SU-DHL-6 (cell line): ENCODE measurements around the gene SIGLEC6.
A peak's percentile ranks its signal among the peaks of the same experiment; 100 is the strongest.

Experiments used
- H2AFZ ChIP-seq: fragments of 200-600 bp; sonication (generic); 2 replicates; pipeline ENCODE4 v1.6.1; 2014; ENCODE audit warnings: low read depth, mild to moderate bottlenecking, moderate library complexity, mixed read lengths, antibody characterized with exemption, low read length; ENCODE audit not compliant: severe bottlenecking
- H3F3A ChIP-seq: fragments of 200-600 bp; shearing (Covaris generic); 2 replicates; pipeline ENCODE4 v1.6.0; 2016; ENCODE audit warnings: antibody characterized with exemption, mild to moderate bottlenecking; ENCODE audit not compliant: insufficient read depth
- H3K27ac ChIP-seq: fragments of 200-600 bp; sonication (generic); 2 replicates; pipeline ENCODE4 v1.5.1; 2016; ENCODE audit warnings: low read depth, mild to moderate bottlenecking, low read length, moderate library complexity, mixed read lengths
- H3K27me3 ChIP-seq: fragments of 200-600 bp; sonication (generic), shearing (Covaris generic); 2 replicates; pipeline ENCODE4 v1.6.0; 2014; ENCODE audit warnings: mild to moderate bottlenecking, low read length
- H3K36me3 ChIP-seq: fragments of 200-600 bp; sonication (generic); 2 replicates; pipeline ENCODE4 v1.6.1; 2014; ENCODE audit warnings: mild to moderate bottlenecking, low read length, mixed read lengths
- H3K4me2 ChIP-seq: fragments of 300-600, 200-600 bp; shearing (Covaris generic), sonication (generic); 2 replicates; pipeline ENCODE4 v1.6.0; 2014; ENCODE audit warnings: low read length, low read depth, mild to moderate bottlenecking; ENCODE audit not compliant: poor library complexity, severe bottlenecking
- H3K4me3 ChIP-seq: fragments of 200-600 bp; sonication (generic); 2 replicates; pipeline ENCODE4 v1.5.1; 2014; ENCODE audit warnings: antibody characterized with exemption, low read length, mild to moderate bottlenecking, mixed read lengths; ENCODE audit not compliant: insufficient read depth, poor library complexity, severe bottlenecking
- H3K79me2 ChIP-seq: fragments of 200-600 bp; sonication (generic); 2 replicates; pipeline ENCODE4 v1.6.1; 2014; ENCODE audit warnings: mild to moderate bottlenecking, low read length, moderate library complexity; ENCODE audit not compliant: insufficient read depth
- H3K9ac ChIP-seq: fragments of 200-600 bp; sonication (generic); 2 replicates; pipeline ENCODE4 v1.7.0; 2014; ENCODE audit warnings: mild to moderate bottlenecking, low read length
- H3K9me2 ChIP-seq: fragments of 200-600 bp; sonication (generic); replicated peaks from 2 replicates; pipeline ENCODE4 v1.6.1; 2014; ENCODE audit warnings: low read length; ENCODE audit not compliant: insufficient read depth
- H3K9me3 ChIP-seq: fragments of 200-600 bp; sonication (generic); 2 replicates; pipeline ENCODE4 v1.6.1; 2014; ENCODE audit warnings: low read length, mixed read lengths; ENCODE audit not compliant: insufficient read depth
- H4K20me1 ChIP-seq: fragments of 200-600 bp; sonication (generic); 2 replicates; pipeline ENCODE4 v1.6.1; 2014; ENCODE audit warnings: low read depth, mild to moderate bottlenecking, antibody characterized with exemption, low read length, moderate library complexity, mixed read lengths
- CTCF ChIP-seq: fragments of 200-600 bp; sonication (generic); IDR thresholded peaks from one replicate; pipeline ENCODE4 v1.5.1; 2017; ENCODE audit warnings: antibody characterized with exemption, mild to moderate bottlenecking, low read length, moderate library complexity; ENCODE audit not compliant: insufficient read depth, poor library complexity, severe bottlenecking
- EZH2phosphoT487 ChIP-seq: fragments of 200-600 bp; sonication (generic), shearing (Covaris generic); conservative IDR thresholded peaks from 2 replicates; pipeline ENCODE4 v1.6.1; 2018; ENCODE audit warnings: mild to moderate bottlenecking, antibody characterized with exemption, low read length, moderate library complexity, mixed read lengths

Gene SIGLEC6

GRCh38 chr19:51514866-51515481, 16.5 kb downstream of the SIGLEC6 start:
- H3K79me2 ChIP-seq: no peaks in the 10 kb centered on the region
- H3K27ac ChIP-seq: no peak overlapping the region
- no peak overlapping the region for H2AFZ ChIP-seq
- H3K9me3 ChIP-seq: no peaks in the 10 kb centered on the region
- no peak overlapping the region for H3K4me3 ChIP-seq
- H3K9me2 ChIP-seq: no peaks in the 10 kb centered on the region
- no peak overlapping the region for H3K4me2 ChIP-seq
- TF ChIP-seq EZH2phosphoT487 (no peak), CTCF (peak; percentile 48)
- no peak overlapping the region for H3K9ac ChIP-seq
- no peaks in the 10 kb centered on the region for H4K20me1 ChIP-seq
- H3K36me3 ChIP-seq: no peaks in the 10 kb centered on the region
- no peaks in the 10 kb centered on the region for H3F3A ChIP-seq
- H3K27me3 ChIP-seq: no peaks in the 10 kb centered on the region

- Histone ChIP-seq H3K27me3 (no peaks in the 10 kb centered on the region), H2AFZ (no peak overlapping the region), H3K4me3 (no peak overlapping the region), H3K27ac (no peak overlapping the region), H3K9me2 (no peaks in the 10 kb centered on the region), H3K79me2 (no peaks in the 10 kb centered on the region), H3K9me3 (no peaks in the 10 kb centered on the region), H3K4me2 (no peak overlapping the region), H3F3A (no peaks in the 10 kb centered on the region), H3K36me3 (no peaks in the 10 kb centered on the region), H4K20me1 (no peaks in the 10 kb centered on the region), H3K9ac (no peak overlapping the region)
- TF ChIP-seq CTCF (no peak), EZH2phosphoT487 (no peak)
Measured at GRCh38 chr19:51513968-51514367, 17.5 kb downstream of the SIGLEC6 start.

- Histone ChIP-seq H2AFZ (no peak overlapping the region), H4K20me1 (no peaks in the 10 kb centered on the region), H3K27ac (no peak overlapping the region), H3F3A (no peaks in the 10 kb centered on the region), H3K9ac (no peak overlapping the region), H3K9me2 (no peaks in the 10 kb centered on the region), H3K36me3 (no peaks in the 10 kb centered on the region), H3K9me3 (no peaks in the 10 kb centered on the region), H3K79me2 (no peaks in the 10 kb centered on the region), H3K27me3 (no peaks in the 10 kb centered on the region), H3K4me3 (no peak overlapping the region), H3K4me2 (no peak overlapping the region)
- TF ChIP-seq EZH2phosphoT487 (no peak), CTCF (peak; percentile 20)
Measured at GRCh38 chr19:51511353-51511752, 20.1 kb downstream of the SIGLEC6 start.
